A549 (cell line): Measurements from ENCODE around the gene MRPL53. TPM values are rescaled to one million over a fixed set of nuclear protein-coding genes. Genes with fewer than 3 reads are reported as not detected.

Experiments used
- ATAC-seq, 2 experiments: fragments of 200-7000 bp in 1 of 2; fragments of >200 bp in 1 of 2; cut with Nextera tagmentation in 1 of 2; cut with Tn5 transposase in 1 of 2; 3 replicates each; pipeline versions ENCODE4 v1.8.0 to v1.9.1; 2018 to 2020; ENCODE audit warnings: mild to moderate bottlenecking in 1 of 2, moderate library complexity in 1 of 2
- CTCF ChIA-PET: fragments of 300-600 bp; sonication (Branson Sonifier 250); formaldehyde crosslinking; extraction: SDS; loops from one replicate; lab custom pipeline; 2021; ENCODE audit warnings: antibody characterized with exemption, inconsistent platforms; lab: Yijun Ruan, JAX
- POLR2A ChIA-PET: fragments of 350-600 bp; formaldehyde crosslinking; extraction: SDS; loops from one replicate; lab custom pipeline; 2021; ENCODE audit warnings: antibody characterized with exemption, inconsistent platforms; lab: Yijun Ruan, JAX
- DNase-seq, 2 experiments: peaks; one replicate each; pipeline versions ENCODE4 v3.0.0 to v3.0.0-alpha.2; 2011 to 2016; ENCODE audit warnings: low read depth in 1 of 2, low spot score in 1 of 2
- FAIRE-seq: peaks from 2 replicates; lab custom pipeline; 2011; peaks lifted over from hg19 to GRCh38; lab: Jason Lieb, UNC
- H3K27ac ChIP-seq, 2 experiments: fragments of >200 bp; sonication (Bioruptor Twin); formaldehyde crosslinking; 3 replicates each; pipeline ENCODE4 v1.5.1; 2016 to 2017
- H3K4me1 ChIP-seq: fragments of >200 bp; sonication (Bioruptor Twin); formaldehyde crosslinking; 3 replicates; pipeline ENCODE4 v1.6.1; 2016
- H3K4me2 ChIP-seq: fragments of >200 bp; sonication (Bioruptor Twin); formaldehyde crosslinking; 3 replicates; pipeline ENCODE4 v1.6.1; 2016
- H3K4me3 ChIP-seq: fragments of >200 bp; sonication (Bioruptor Twin); formaldehyde crosslinking; 3 replicates; pipeline ENCODE4 v1.5.1; 2016
- H3K9me3 ChIP-seq: fragments of >200 bp; sonication (Bioruptor Twin); formaldehyde crosslinking; 3 replicates; pipeline ENCODE4 v1.6.1; 2016
- BHLHE40 ChIP-seq: IDR thresholded peaks from 2 replicates; pipeline ENCODE4 v1.6.1; 2012; ENCODE audit warnings: low read depth, low read length, inconsistent platforms
- CEBPB ChIP-seq, 2 experiments: fragments of >200 bp in 1 of 2; sonication (Bioruptor Twin) in 1 of 2; formaldehyde crosslinking in 1 of 2; IDR thresholded peaks; 2 replicates each; pipeline ENCODE4 v1.6.1; 2012 to 2016
- FOXS1 ChIP-seq: fragments of 250-450 bp; sonication (Bioruptor Pico); IDR thresholded peaks from 2 replicates; pipeline ENCODE4 v1.5.0; 2020; ENCODE audit warnings: mild to moderate bottlenecking, moderate library complexity
- HEYL ChIP-seq: fragments of 250-450 bp; sonication (Bioruptor Pico); IDR thresholded peaks from 2 replicates; pipeline ENCODE4 v1.8.0; 2021; ENCODE audit warnings: mild to moderate bottlenecking, moderate library complexity
- HOXB13 ChIP-seq: fragments of 250-450 bp; sonication (Bioruptor Pico); IDR thresholded peaks from 2 replicates; pipeline ENCODE4 v1.5.0; 2020; ENCODE audit warnings: low read depth, mild to moderate bottlenecking, moderate library complexity
- HOXB5 ChIP-seq: fragments of 250-450 bp; sonication (Bioruptor Pico); IDR thresholded peaks from 2 replicates; pipeline ENCODE4 v1.5.0; 2020; ENCODE audit warnings: mild to moderate bottlenecking, moderate library complexity
- JUN ChIP-seq, 2 experiments: fragments of >200 bp; sonication (Bioruptor Twin); formaldehyde crosslinking; IDR thresholded peaks; 2 replicates in 1 of 2; 3 replicates in 1 of 2; pipeline ENCODE4 v1.6.1; 2016 to 2017
- MAZ ChIP-seq: fragments of 150-350 bp; IDR thresholded peaks from 2 replicates; pipeline ENCODE4 v1.6.1; 2014; ENCODE audit warnings: antibody characterized with exemption, low read depth, low read length, borderline replicate concordance
- MYC ChIP-seq: IDR thresholded peaks from 2 replicates; pipeline ENCODE4 v1.6.1; 2012; ENCODE audit warnings: mild to moderate bottlenecking, inconsistent platforms, low read length, improper control_type of control experiment, borderline replicate concordance
- NFE2L2 ChIP-seq: fragments of 150-350 bp; conservative IDR thresholded peaks from 2 replicates; pipeline ENCODE4 v1.6.1; 2014; ENCODE audit warnings: low read length
- NR3C1 ChIP-seq: fragments of >200 bp; sonication (Bioruptor Twin); formaldehyde crosslinking; IDR thresholded peaks from 3 replicates; pipeline ENCODE4 v1.6.1; 2017
- RAD21 ChIP-seq, 2 experiments: fragments of >200 bp in 1 of 2; sonication (Bioruptor Twin) in 1 of 2; formaldehyde crosslinking in 1 of 2; IDR thresholded peaks in 1 of 2; conservative IDR thresholded peaks in 1 of 2; 2 replicates in 1 of 2; 3 replicates in 1 of 2; pipeline ENCODE4 v1.6.1; 2012 to 2018; ENCODE audit warnings: inconsistent platforms in 1 of 2
- REST ChIP-seq: fragments of 200-600 bp; sonication (generic); IDR thresholded peaks from 2 replicates; pipeline ENCODE4 v1.6.1; 2016; ENCODE audit warnings: antibody characterized with exemption, mild to moderate bottlenecking, moderate library complexity
- SMC3 ChIP-seq: fragments of >200 bp; sonication (Bioruptor Twin); formaldehyde crosslinking; IDR thresholded peaks from 3 replicates; pipeline ENCODE4 v1.6.1; 2018; ENCODE audit warnings: inconsistent platforms
- TFCP2L1 ChIP-seq: fragments of 250-450 bp; sonication (Bioruptor Pico); IDR thresholded peaks from 2 replicates; pipeline ENCODE4 v1.5.0; 2021; ENCODE audit warnings: mild to moderate bottlenecking
- WGBS: methylation state at CpG from one replicate; pipeline ENCODE4 v1.1.6; 2017; ENCODE audit errors: missing lambda C conversion rate; 5-methylcytosine and 5-hydroxymethylcytosine counted together
- polyA plus RNA-seq, 4 experiments: library from polyadenylated mRNA; depleted of rRNA in 3 of 4; stranded (reverse); fragments of >200 nt; fragmentation: RNase III in 1 of 4; extraction: RNeasy Plus Mini Kit Qiagen cat#74134 plus additional on column Dnase treatment in 1 of 4; gene quantifications; 2 replicates in 3 of 4; 3 replicates in 1 of 4; pipeline ENCODE4 v1.2.3, GENCODE V29; 2011 to 2017
- TF ChIP-seq, protein P1 (sequence below): fragments of 150-350 bp; IDR thresholded peaks from 2 replicates; pipeline ENCODE4 v1.6.1; 2014; ENCODE audit warnings: low read depth, mild to moderate bottlenecking, low read length

Gene MRPL53
- polyA plus RNA-seq, 2 of the 4 experiments (the other 2 are of a cell fraction), result 68.8 to 229 TPM

- TF ChIP-seq MYC (peak; percentile 42; the same call in 1 of the 2 replicates), JUN (IDR thresholded peaks at IDR 0.05) (peak in 1 of 2 experiments; percentile 57; a peak in 2 of 5 replicates), FOXS1 (no peak), REST (no peak), TFCP2L1 (CRISPR knock-in tag) (peak; percentile 70; the same call in 1 of the 2 replicates), HOXB5 (CRISPR knock-in tag) (no peak), SMC3 (peak; percentile 47; the same call in 2 of the 3 replicates), CEBPB (IDR thresholded peaks at IDR 0.05) (peak in 1 of 2 experiments; percentile 53; a peak in 2 of 4 replicates), HOXB13 (CRISPR knock-in tag) (no peak)
- TF ChIP-seq, protein P1, sequence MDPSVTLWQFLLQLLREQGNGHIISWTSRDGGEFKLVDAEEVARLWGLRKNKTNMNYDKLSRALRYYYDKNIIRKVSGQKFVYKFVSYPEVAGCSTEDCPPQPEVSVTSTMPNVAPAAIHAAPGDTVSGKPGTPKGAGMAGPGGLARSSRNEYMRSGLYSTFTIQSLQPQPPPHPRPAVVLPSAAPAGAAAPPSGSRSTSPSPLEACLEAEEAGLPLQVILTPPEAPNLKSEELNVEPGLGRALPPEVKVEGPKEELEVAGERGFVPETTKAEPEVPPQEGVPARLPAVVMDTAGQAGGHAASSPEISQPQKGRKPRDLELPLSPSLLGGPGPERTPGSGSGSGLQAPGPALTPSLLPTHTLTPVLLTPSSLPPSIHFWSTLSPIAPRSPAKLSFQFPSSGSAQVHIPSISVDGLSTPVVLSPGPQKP, result 0 out of 2 replicates have a peak, but pooled peaks have one; percentile 27
Measured at GRCh38 chr2:74507145-74507925, 34.9 kb upstream of the MRPL53 start, which contains the start of gene PCGF1 (continued).

DNA sequence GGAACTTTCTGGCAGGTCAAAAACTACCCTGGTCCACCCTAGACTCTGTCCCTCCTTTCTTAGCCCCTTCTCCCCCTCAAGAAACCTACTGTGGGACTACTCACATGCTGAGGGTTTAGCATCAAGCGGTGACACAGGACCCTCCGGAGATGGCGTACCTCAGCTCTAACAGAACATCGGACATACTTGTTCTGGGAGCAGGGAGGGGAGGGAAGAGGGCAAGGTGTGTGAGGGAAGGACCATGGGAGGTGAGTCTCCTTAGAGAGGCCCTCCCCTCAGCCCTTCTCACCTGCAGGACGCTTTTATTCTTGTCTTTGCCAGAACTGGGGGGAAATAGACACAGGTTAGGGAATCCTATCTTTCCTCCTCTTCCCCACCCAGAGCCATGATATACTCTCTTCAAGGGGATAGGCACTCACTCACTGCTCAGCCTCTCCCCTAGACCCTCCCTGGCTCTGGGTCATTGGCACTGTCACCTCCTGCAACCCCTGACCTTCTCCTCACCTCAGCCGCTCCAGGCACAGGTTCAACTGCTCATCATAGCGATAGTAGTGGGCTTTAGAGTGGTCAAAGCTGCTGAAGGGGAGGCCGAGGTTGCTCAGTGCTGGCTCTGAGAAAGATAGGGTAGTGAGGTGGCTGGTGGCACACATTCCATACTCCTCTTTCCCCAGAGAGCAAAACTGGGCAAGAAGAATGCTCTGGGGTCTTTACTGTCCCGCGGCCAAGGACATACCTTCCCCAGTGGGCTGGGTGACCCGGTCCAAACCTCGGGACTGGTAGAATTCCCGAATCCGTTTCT lies 33.2 kb upstream of the MRPL53 start:
- 90% methylated on average over 14 of the region's 14 CpGs for WGBS
- Histone ChIP-seq H3K27ac (peak overlapping the region in 1 of 2 experiments; percentile 95; a peak in 3 of 6 replicates), H3K9me3 (no peaks in the 10 kb centered on the region), H3K4me2 (peak overlapping the region; percentile 94)
- TF ChIP-seq MYC, result no peak
- no peak for TF ChIP-seq BHLHE40
- no peak for TF ChIP-seq REST
- no peak for TF ChIP-seq SMC3
- TF ChIP-seq NFE2L2, result no peak
- no peak for TF ChIP-seq HEYL (CRISPR knock-in tag)
- TF ChIP-seq RAD21 (conservative IDR thresholded peaks at IDR 0.05 in 1 of 2, IDR thresholded peaks at IDR 0.05 in 1 of 2), result no peak
- TF ChIP-seq MAZ, result no peak
- TF ChIP-seq NR3C1, result no peak
- TF ChIP-seq, all 56 proteins: peak for 0
- Histone ChIP-seq H3K4me1 (peaks cover 33% of the 10 kb centered on the region), H3K4me3 (peak overlapping the region; percentile 78; the same call in 2 of the 3 replicates)
- FAIRE-seq, result no peak
- no peak for DNase-seq
- POLR2A ChIA-PET, result interaction anchor here (0.8 to 1.8 kb wide), 2 partner anchors 23 to 24 kb away, joined by 3 to 6 read pairs; partner anchors contain the start of genes AUP1, CCDC142, HTRA2 and TTC31
- CTCF ChIA-PET, result interaction anchor here (0.7 to 15.5 kb wide), 11 partner anchors 9 to 87 kb away, joined by 3 to 184 read pairs (median 5); partner anchors contain the start of genes AUP1, CCDC142, HTRA2 and TTC31
- ATAC-seq, result no peak
